ENCODE measurements around the gene GALNT2. TPM values are rescaled to one million over a fixed set of nuclear protein-coding genes. Genes with fewer than 3 reads are reported as not detected.
A peak's percentile ranks its signal among the peaks of the same experiment; 100 is the strongest.

Gene GALNT2
- polyA plus RNA-seq, 4 donors: 10.8 to 43.9 (median 23.3) TPM

DNA sequence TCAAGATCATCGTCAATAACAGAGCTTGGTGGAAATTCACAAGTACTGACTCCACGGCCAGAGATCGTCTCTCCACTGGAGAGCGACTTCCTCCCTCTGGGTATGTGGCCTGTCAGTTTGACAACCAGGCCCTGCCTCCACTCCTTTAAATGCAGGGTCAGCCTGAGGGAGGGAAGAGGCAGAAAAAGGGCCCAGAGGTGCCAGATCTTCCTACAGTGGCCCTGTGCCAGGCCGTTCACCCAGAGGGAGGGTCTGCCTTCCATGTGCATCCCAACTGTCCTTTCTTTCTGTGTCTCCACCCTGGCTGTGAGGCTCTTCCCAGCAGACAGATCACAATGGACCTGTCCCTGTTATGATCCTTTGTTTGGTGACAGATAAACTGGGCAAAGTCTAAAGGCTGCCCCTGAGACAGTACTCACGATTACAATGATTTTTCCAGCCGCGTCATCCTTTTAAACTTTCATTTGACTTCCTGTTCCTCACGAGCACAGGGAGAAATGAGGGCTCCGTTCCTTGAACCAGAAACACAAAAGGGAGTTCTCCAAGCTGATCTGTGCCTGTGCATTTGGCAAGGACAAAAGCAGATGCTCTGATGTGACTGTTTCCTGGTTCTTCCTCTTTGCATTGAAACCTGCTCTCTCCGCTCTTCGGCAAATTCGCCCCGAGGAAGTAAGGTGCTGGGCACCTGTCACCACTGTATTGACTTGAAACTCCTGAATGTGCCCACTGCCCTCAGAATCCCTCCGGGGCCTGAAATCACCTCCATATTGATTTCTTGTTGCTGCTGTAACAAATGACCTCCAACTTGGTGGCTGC is 232.4 kb downstream of the GALNT2 start:
- no peaks in the 10 kb centered on the region for H3K36me3 ChIP-seq (ENCODE audit: control insufficient read depth in 3 of 3, insufficient read depth in 2 of 3, low read depth in 1 of 3, low read length in 3 of 3)
- FAIRE-seq (no peak), DNase-seq (peak; percentile 91 to 92)
- H3K27ac ChIP-seq (ENCODE audit: low read depth in 1 of 3, low read length in 2 of 3): peak overlapping the region; percentile 2 to 87 (median 81)
- no peaks in the 10 kb centered on the region for H3K27me3 ChIP-seq (ENCODE audit: control insufficient read depth in 3 of 3, insufficient read depth in 3 of 3, low read length in 3 of 3)
- 18 to 52% (median 29%) methylated on average over 15 of the region's 15 CpGs for WGBS, 3 donors
- no peak overlapping the region for H3K4me3 ChIP-seq (ENCODE audit: low read depth in 1 of 3, low read length in 3 of 3)
- H3K4me1 ChIP-seq (ENCODE audit: control insufficient read depth in 3 of 3, insufficient read depth in 2 of 3, low read depth in 1 of 3, low read length in 2 of 3): peaks cover 0 to 23% (median 7%) of the 10 kb centered on the region in 3 donors
- H3K9me3 ChIP-seq (ENCODE audit: control insufficient read depth in 2 of 2, insufficient read depth in 1 of 2, low read depth in 1 of 2, low read length in 1 of 2): no peaks in the 10 kb centered on the region

DNA sequence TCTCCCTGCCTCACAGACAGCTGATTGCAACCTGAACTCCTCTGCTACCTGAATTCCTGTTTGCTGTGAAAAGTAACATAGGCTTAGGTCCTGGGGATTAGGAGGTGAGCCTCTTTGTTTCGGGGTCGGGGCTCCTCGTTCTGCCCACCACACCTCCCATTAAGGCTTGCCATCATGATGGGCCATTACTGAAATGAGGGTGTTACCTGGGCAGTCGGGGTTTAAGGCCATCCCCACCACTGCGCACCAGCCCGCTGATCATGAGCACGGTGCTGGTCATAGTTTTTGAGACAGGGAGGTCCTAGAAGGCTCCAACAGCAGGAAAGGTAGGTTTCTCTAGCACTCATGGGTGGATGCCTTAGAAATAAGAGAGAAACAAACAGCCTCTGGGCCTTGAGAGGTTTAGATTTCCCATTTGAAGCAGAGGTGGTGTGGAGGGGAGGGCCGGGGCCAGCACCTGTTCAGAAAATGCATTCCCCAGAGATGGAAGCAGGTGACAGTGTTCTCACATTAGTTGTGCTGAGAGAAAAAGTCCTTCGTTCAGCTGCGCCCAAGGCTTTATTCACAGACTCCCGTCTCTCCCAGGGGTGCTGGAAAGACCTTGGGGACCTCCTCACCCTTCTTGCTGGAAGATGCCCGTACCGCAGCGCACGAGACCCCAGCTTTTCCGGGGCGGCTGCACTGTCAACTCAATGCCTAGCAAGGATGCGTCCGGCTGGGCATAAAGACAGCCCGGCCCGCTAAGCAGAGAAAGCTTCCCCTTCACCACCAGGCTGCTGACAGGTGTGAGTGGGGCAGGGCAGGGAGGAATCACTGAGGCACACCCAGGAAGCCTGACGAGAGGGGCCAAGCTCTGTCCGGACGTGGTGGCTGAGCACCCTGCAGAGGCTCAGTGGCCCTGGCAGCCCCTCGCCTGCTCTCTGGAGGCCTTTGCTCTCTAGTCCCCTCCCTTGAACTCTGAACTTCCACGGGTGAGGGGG is 233.6 kb downstream of the GALNT2 start:
- H3K27ac ChIP-seq (ENCODE audit: low read depth in 1 of 3, low read length in 2 of 3): no peak overlapping the region
- H3K9me3 ChIP-seq (ENCODE audit: control insufficient read depth in 2 of 2, insufficient read depth in 1 of 2, low read depth in 1 of 2, low read length in 1 of 2): no peaks in the 10 kb centered on the region
- WGBS, 3 donors: 76 to 83% (median 80%) methylated on average over 26 of the region's 26 CpGs
- H3K4me3 ChIP-seq (ENCODE audit: low read depth in 1 of 3, low read length in 3 of 3): no peak overlapping the region
- H3K36me3 ChIP-seq (ENCODE audit: control insufficient read depth in 3 of 3, insufficient read depth in 2 of 3, low read depth in 1 of 3, low read length in 3 of 3): no peaks in the 10 kb centered on the region
- no peaks in the 10 kb centered on the region for H3K27me3 ChIP-seq (ENCODE audit: control insufficient read depth in 3 of 3, insufficient read depth in 3 of 3, low read length in 3 of 3)
- DNase-seq: no peak
- FAIRE-seq: no peak
- H3K4me1 ChIP-seq (ENCODE audit: control insufficient read depth in 3 of 3, insufficient read depth in 2 of 3, low read depth in 1 of 3, low read length in 2 of 3): peaks cover 0 to 23% (median 7%) of the 10 kb centered on the region in 3 donors

DNA sequence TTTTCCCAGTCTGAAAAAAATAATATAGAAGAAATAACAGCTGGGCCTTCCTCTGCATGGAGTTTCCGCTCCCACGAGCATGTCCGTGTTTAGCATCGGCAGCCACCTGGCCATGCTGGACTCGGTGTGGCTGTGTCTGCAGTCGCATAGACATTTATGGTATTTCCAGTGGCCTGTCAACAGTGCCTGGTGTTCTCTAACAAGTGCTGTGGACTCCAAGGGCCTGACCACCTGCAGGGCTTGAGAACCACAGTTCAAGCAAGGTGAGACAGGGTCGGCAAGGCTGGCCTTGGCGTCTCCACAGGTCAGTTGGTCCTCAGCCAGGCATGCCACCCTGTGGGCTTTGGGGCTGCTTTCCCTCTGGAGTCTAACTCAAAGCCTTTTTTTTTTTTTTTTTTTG is 234.3 kb downstream of the GALNT2 start:
- 59 to 80% (median 61%) methylated on average over 8 of the region's 8 CpGs for WGBS, 3 donors
- Histone ChIP-seq H3K9me3 (ENCODE audit: control insufficient read depth in 2 of 2, insufficient read depth in 1 of 2, low read depth in 1 of 2, low read length in 1 of 2) (no peaks in the 10 kb centered on the region), H3K4me3 (ENCODE audit: low read depth in 1 of 3, low read length in 3 of 3) (no peak overlapping the region), H3K36me3 (ENCODE audit: control insufficient read depth in 3 of 3, insufficient read depth in 2 of 3, low read depth in 1 of 3, low read length in 3 of 3) (no peaks in the 10 kb centered on the region), H3K27ac (ENCODE audit: low read depth in 1 of 3, low read length in 2 of 3) (no peak overlapping the region), H3K27me3 (ENCODE audit: control insufficient read depth in 3 of 3, insufficient read depth in 3 of 3, low read length in 3 of 3) (no peaks in the 10 kb centered on the region), H3K4me1 (ENCODE audit: control insufficient read depth in 3 of 3, insufficient read depth in 2 of 3, low read depth in 1 of 3, low read length in 2 of 3) (peaks cover 0 to 23% (median 7%) of the 10 kb centered on the region in 3 donors)
- FAIRE-seq: no peak
- DNase-seq: no peak

DNA sequence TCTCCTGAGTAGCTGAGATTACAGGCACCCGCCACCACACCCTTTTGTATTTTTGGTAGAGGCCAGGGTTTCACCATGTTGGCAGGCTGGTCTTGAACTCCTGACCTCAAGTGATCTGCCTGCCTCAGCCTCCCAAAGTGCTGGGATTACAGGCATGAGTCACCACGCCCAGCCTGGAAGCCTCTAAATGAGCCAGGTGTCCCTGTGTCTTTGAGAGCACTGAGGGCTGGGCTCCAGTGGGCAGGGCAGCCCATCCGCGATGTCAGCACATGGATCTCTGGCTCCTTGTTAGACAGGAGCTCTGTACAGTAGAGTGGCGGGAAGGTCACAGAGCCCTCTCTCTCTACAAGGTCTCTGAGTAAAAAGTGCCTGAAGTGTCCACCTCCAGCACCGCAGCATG is 234.8 kb downstream of the GALNT2 start:
- no peaks in the 10 kb centered on the region for H3K9me3 ChIP-seq (ENCODE audit: control insufficient read depth in 2 of 2, insufficient read depth in 1 of 2, low read depth in 1 of 2, low read length in 1 of 2)
- peaks cover 0 to 23% (median 7%) of the 10 kb centered on the region in 3 donors for H3K4me1 ChIP-seq (ENCODE audit: control insufficient read depth in 3 of 3, insufficient read depth in 2 of 3, low read depth in 1 of 3, low read length in 2 of 3)
- FAIRE-seq (no peak), DNase-seq (no peak)
- no peaks in the 10 kb centered on the region for H3K36me3 ChIP-seq (ENCODE audit: control insufficient read depth in 3 of 3, insufficient read depth in 2 of 3, low read depth in 1 of 3, low read length in 3 of 3)
- no peak overlapping the region for H3K4me3 ChIP-seq (ENCODE audit: low read depth in 1 of 3, low read length in 3 of 3)
- no peaks in the 10 kb centered on the region for H3K27me3 ChIP-seq (ENCODE audit: control insufficient read depth in 3 of 3, insufficient read depth in 3 of 3, low read length in 3 of 3)
- WGBS, 3 donors: 74 to 87% (median 77%) methylated on average over 6 of the region's 6 CpGs
- no peak overlapping the region for H3K27ac ChIP-seq (ENCODE audit: low read depth in 1 of 3, low read length in 2 of 3)

DNA sequence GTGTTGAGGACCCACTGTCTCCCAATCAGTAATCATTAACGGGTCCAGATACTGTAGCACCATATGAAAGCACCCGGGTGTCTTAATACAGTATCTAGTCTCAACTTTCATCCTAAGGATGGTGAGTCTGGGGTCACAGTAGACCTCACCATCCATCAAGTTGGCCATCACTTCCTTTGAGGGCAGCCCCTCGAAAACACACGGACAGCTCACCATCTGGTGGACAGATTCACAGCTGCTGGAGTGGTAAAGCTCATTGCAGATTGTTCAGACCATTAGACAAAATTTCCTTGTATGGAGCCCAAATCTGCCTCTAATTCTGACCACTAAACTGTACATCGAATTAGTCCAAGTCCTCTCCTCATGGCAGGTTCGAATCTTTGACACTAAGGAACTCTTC is 236.0 kb downstream of the GALNT2 start:
- 85 to 88% (median 87%) methylated on average over 6 of the region's 6 CpGs for WGBS, 3 donors

DNA sequence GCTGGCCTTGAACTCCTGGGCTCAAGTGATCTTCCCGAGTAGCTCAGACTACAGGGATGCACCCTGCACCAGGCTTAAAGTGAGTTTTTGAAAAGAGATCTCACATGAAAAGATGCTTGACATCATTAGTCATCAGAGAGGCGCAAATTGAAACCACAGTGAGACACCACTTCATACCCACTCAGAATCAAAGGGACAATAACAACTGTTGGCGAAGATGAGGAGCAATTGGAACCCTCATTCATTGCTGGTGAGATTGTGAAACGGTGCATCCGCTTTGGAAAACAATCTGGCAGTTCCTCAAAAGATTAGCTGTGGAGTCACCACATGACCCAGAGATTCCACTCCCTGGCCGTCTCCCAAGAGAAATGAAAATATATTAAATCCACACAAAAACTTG is 236.8 kb downstream of the GALNT2 start:
- Histone ChIP-seq H3K9me3 (ENCODE audit: control insufficient read depth in 2 of 2, insufficient read depth in 1 of 2, low read depth in 1 of 2, low read length in 1 of 2) (no peaks in the 10 kb centered on the region), H3K4me1 (ENCODE audit: control insufficient read depth in 3 of 3, insufficient read depth in 2 of 3, low read depth in 1 of 3, low read length in 2 of 3) (peaks cover 3 to 23% (median 7%) of the 10 kb centered on the region in 3 donors), H3K36me3 (ENCODE audit: control insufficient read depth in 3 of 3, insufficient read depth in 2 of 3, low read depth in 1 of 3, low read length in 3 of 3) (no peaks in the 10 kb centered on the region), H3K4me3 (ENCODE audit: low read depth in 1 of 3, low read length in 3 of 3) (no peak overlapping the region), H3K27me3 (ENCODE audit: control insufficient read depth in 3 of 3, insufficient read depth in 3 of 3, low read length in 3 of 3) (no peaks in the 10 kb centered on the region), H3K27ac (ENCODE audit: low read depth in 1 of 3, low read length in 2 of 3) (no peak overlapping the region)
- FAIRE-seq (no peak), DNase-seq (no peak)
- whole genome bisulfite sequencing, 3 donors: 29 to 38% (median 32%) methylated on average over 6 of the region's 6 CpGs

More for the DNA sequence above, 236.0 kb downstream of the GALNT2 start:
- peaks cover 3 to 23% (median 7%) of the 10 kb centered on the region in 3 donors for H3K4me1 ChIP-seq (ENCODE audit: control insufficient read depth in 3 of 3, insufficient read depth in 2 of 3, low read depth in 1 of 3, low read length in 2 of 3)
- FAIRE-seq (no peak), DNase-seq (no peak)
- H3K36me3 ChIP-seq (ENCODE audit: control insufficient read depth in 3 of 3, insufficient read depth in 2 of 3, low read depth in 1 of 3, low read length in 3 of 3): no peaks in the 10 kb centered on the region
- no peak overlapping the region for H3K4me3 ChIP-seq (ENCODE audit: low read depth in 1 of 3, low read length in 3 of 3)
- H3K27me3 ChIP-seq (ENCODE audit: control insufficient read depth in 3 of 3, insufficient read depth in 3 of 3, low read length in 3 of 3): no peaks in the 10 kb centered on the region
- no peaks in the 10 kb centered on the region for H3K9me3 ChIP-seq (ENCODE audit: control insufficient read depth in 2 of 2, insufficient read depth in 1 of 2, low read depth in 1 of 2, low read length in 1 of 2)
- no peak overlapping the region for H3K27ac ChIP-seq (ENCODE audit: low read depth in 1 of 3, low read length in 2 of 3)

DNA sequence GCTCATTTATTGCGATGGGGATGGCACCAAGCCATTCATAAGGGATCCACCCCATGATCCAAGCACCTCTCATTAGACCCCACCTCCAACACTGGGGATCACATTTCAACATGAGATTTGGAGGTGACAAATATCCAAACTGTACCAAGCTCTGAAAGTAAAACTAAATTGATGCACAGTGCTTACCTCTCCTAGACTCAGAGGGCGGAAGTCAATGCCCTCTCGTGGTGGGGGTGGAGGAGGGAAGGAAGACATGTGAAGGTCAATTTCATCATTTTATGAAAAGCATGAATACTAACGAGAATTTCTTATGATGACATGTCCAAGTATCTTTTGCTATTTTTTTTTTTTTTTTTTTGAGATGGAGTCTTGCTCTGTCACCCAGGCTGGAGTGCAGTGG is 239.1 kb downstream of the GALNT2 start:
- Histone ChIP-seq H3K27ac (ENCODE audit: low read depth in 1 of 3, low read length in 2 of 3) (no peak overlapping the region), H3K4me1 (ENCODE audit: control insufficient read depth in 3 of 3, insufficient read depth in 2 of 3, low read depth in 1 of 3, low read length in 2 of 3) (peaks cover 0 to 3% (median 2%) of the 10 kb centered on the region in 3 donors), H3K27me3 (ENCODE audit: control insufficient read depth in 3 of 3, insufficient read depth in 3 of 3, low read length in 3 of 3) (no peaks in the 10 kb centered on the region), H3K9me3 (ENCODE audit: control insufficient read depth in 2 of 2, insufficient read depth in 1 of 2, low read depth in 1 of 2, low read length in 1 of 2) (no peaks in the 10 kb centered on the region), H3K36me3 (ENCODE audit: control insufficient read depth in 3 of 3, insufficient read depth in 2 of 3, low read depth in 1 of 3, low read length in 3 of 3) (no peaks in the 10 kb centered on the region), H3K4me3 (ENCODE audit: low read depth in 1 of 3, low read length in 3 of 3) (no peak overlapping the region)
- WGBS, 3 donors: 61 to 72% (median 63%) methylated on average over 4 of the region's 4 CpGs
- FAIRE-seq (no peak), DNase-seq (no peak)

DNA sequence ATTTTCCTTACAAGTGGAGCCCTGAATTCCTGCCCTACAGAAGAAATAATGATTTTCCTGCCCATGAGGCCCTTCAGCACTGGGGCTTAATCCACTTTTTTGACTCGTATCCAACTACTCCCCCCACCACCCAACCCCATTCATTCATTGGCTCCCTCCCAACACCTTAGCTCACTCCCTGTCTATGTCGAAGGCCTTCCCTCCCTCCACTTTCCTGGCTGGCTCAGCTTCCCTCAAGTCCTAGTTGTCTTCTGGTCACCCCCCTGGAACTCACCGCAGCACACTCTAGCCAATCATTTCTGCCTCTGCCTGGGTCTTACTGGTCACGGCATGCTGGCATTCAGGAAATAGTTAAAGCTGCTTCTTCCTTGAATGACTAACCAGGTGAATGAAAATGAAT is 240.2 kb downstream of the GALNT2 start:
- peaks cover 0 to 3% (median 0%) of the 10 kb centered on the region in 3 donors for H3K4me1 ChIP-seq (ENCODE audit: control insufficient read depth in 3 of 3, insufficient read depth in 2 of 3, low read depth in 1 of 3, low read length in 2 of 3)
- H3K9me3 ChIP-seq (ENCODE audit: control insufficient read depth in 2 of 2, insufficient read depth in 1 of 2, low read depth in 1 of 2, low read length in 1 of 2): no peaks in the 10 kb centered on the region
- DNase-seq (no peak), FAIRE-seq (no peak)
- H3K36me3 ChIP-seq (ENCODE audit: control insufficient read depth in 3 of 3, insufficient read depth in 2 of 3, low read depth in 1 of 3, low read length in 3 of 3): no peaks in the 10 kb centered on the region
- WGBS, 3 donors: 47 to 57% (median 55%) methylated on average over 4 of the region's 4 CpGs
- H3K4me3 ChIP-seq (ENCODE audit: low read depth in 1 of 3, low read length in 3 of 3): no peak overlapping the region
- no peak overlapping the region for H3K27ac ChIP-seq (ENCODE audit: low read depth in 1 of 3, low read length in 2 of 3)
- no peaks in the 10 kb centered on the region for H3K27me3 ChIP-seq (ENCODE audit: control insufficient read depth in 3 of 3, insufficient read depth in 3 of 3, low read length in 3 of 3)

All from small intestine (tissue), 7 donors.